ENCODE data around the gene CEBPA. TPM values are rescaled to one million over a fixed set of nuclear protein-coding genes. Genes with fewer than 3 reads are reported as not detected.

The CEBPA gene
- total and polyA plus RNA-seq, 4 donors = 32.9 to 112 (median 82.7) TPM

DNA sequence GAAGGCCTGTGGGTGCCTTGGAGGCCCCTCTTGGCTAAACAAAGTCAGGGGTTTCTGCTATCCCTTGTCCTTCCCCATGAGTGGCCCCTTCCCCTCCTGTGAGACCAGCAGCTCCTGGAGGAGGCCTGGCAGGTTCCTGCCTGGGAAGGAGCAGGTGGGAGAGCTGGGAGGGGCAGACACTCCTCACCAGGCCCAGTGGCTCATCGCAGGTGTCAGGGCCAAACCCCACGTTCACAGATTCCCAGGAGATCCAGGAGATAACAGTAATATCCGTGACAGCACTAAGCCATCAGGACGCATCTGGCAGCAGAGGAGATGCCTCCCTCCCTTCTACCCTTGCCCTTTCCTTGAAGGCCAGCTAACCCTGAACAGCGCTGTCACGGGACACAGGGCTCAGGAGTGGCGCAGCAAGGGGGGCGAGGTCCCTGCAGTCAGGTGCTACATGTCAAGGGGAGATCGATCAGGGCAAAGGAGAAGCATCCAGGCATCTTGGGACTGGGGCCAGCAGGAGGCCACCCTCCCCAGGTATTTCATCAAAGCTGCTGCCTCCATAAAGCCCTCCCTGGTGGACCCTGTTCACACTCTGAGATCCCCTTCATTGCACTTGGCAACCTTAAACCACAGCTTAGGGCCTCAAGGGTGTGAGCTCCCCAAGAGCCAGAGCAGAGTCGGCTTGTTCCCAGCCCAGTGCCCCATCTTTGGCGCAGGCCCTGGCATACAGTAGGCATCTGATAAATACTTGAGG, 4.8 kb downstream of the CEBPA start:
- DNase-seq (ENCODE audit: low spot score) = no peak
- 45% methylated on average over 11 of the region's 11 CpGs for WGBS
- Histone ChIP-seq H3K9ac (ENCODE audit: low read depth in 1 of 2, low read length in 2 of 2) (no peak overlapping the region), H3K27ac (ENCODE audit: low read depth in 1 of 2, low read length in 2 of 2) (peak overlapping the region; percentile 90 to 92), H3K36me3 (ENCODE audit: control insufficient read depth in 4 of 4, insufficient read depth in 3 of 4, low read depth in 1 of 4, low read length in 3 of 4) (no peaks in the 10 kb centered on the region), H3K27me3 (ENCODE audit: control insufficient read depth in 4 of 4, insufficient read depth in 4 of 4, low read length in 3 of 4) (no peaks in the 10 kb centered on the region), H3K4me1 (ENCODE audit: control insufficient read depth in 4 of 4, insufficient read depth in 4 of 4, low read length in 3 of 4) (peaks cover 5 to 58% (median 27%) of the 10 kb centered on the region in 4 donors), H3K9me3 (ENCODE audit: control insufficient read depth in 4 of 4, low read length in 3 of 4) (no peaks in the 10 kb centered on the region), H3K4me3 (ENCODE audit: low read depth in 1 of 3, low read length in 3 of 3) (no peak overlapping the region)
- TF ChIP-seq SP1 (IDR thresholded peaks at IDR 0.05) = no peak
- no peak for TF ChIP-seq RXRA (IDR thresholded peaks at IDR 0.05)
- no peak for TF ChIP-seq YY1 (IDR thresholded peaks at IDR 0.05)
- no peak for TF ChIP-seq EGR1 (IDR thresholded peaks at IDR 0.05; ENCODE audit: low read depth in 2 of 2)
- TF ChIP-seq FOXA2 (IDR thresholded peaks at IDR 0.05) = no peak
- TF ChIP-seq GABPA (IDR thresholded peaks at IDR 0.05 in 1 of 2, conservative IDR thresholded peaks at IDR 0.05 in 1 of 2) = no peak

DNA sequence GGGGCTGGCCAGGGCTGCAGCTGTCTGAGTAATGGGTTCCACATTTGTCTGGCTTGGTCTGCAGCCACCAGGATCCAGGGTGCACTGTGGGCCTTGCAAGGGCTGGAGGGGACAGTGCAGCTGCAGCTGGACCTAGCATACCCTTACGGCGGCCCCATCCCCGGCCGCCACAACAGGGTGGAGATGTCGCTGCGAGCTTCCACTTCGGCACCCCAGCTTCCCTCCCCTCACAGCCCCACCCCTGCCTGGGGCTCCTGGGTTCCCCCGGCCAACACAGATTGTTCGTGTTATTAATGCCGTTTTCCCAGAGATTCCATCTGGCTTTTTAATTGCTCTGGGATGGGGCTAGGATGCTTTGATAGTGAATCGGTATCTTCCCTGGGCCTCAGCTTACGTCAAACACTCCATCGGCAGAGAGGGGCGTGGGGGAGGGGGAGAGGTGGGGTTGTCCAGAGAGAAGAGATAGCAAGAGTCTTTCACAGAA, 5.8 kb downstream of the CEBPA start:
- WGBS = 75% methylated on average over 14 of the region's 14 CpGs
- H3K27ac ChIP-seq (ENCODE audit: low read depth in 1 of 2, low read length in 2 of 2) = no peak overlapping the region
- H3K36me3 ChIP-seq (ENCODE audit: control insufficient read depth in 4 of 4, insufficient read depth in 3 of 4, low read depth in 1 of 4, low read length in 3 of 4) = no peaks in the 10 kb centered on the region
- no peaks in the 10 kb centered on the region for H3K9me3 ChIP-seq (ENCODE audit: control insufficient read depth in 4 of 4, low read length in 3 of 4)
- H3K4me1 ChIP-seq (ENCODE audit: control insufficient read depth in 4 of 4, insufficient read depth in 4 of 4, low read length in 3 of 4) = peaks cover 12 to 64% (median 37%) of the 10 kb centered on the region in 4 donors
- H3K9ac ChIP-seq (ENCODE audit: low read depth in 1 of 2, low read length in 2 of 2) = no peak overlapping the region
- H3K27me3 ChIP-seq (ENCODE audit: control insufficient read depth in 4 of 4, insufficient read depth in 4 of 4, low read length in 3 of 4) = no peaks in the 10 kb centered on the region
- no peak for DNase-seq (ENCODE audit: low spot score)
- TF ChIP-seq HNF4A (conservative IDR thresholded peaks at IDR 0.05) (no peak), JUND (IDR thresholded peaks at IDR 0.05) (no peak), YY1 (IDR thresholded peaks at IDR 0.05) (no peak), NR2F2 (IDR thresholded peaks at IDR 0.05) (no peak)
- TF ChIP-seq, protein P1, sequence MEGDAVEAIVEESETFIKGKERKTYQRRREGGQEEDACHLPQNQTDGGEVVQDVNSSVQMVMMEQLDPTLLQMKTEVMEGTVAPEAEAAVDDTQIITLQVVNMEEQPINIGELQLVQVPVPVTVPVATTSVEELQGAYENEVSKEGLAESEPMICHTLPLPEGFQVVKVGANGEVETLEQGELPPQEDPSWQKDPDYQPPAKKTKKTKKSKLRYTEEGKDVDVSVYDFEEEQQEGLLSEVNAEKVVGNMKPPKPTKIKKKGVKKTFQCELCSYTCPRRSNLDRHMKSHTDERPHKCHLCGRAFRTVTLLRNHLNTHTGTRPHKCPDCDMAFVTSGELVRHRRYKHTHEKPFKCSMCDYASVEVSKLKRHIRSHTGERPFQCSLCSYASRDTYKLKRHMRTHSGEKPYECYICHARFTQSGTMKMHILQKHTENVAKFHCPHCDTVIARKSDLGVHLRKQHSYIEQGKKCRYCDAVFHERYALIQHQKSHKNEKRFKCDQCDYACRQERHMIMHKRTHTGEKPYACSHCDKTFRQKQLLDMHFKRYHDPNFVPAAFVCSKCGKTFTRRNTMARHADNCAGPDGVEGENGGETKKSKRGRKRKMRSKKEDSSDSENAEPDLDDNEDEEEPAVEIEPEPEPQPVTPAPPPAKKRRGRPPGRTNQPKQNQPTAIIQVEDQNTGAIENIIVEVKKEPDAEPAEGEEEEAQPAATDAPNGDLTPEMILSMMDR (IDR thresholded peaks at IDR 0.05; ENCODE audit: low read depth, low read length, missing input control) = no peak
- TF ChIP-seq, protein P2, sequence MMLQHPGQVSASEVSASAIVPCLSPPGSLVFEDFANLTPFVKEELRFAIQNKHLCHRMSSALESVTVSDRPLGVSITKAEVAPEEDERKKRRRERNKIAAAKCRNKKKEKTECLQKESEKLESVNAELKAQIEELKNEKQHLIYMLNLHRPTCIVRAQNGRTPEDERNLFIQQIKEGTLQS (IDR thresholded peaks at IDR 0.05) = no peak
- TF ChIP-seq, protein P3, sequence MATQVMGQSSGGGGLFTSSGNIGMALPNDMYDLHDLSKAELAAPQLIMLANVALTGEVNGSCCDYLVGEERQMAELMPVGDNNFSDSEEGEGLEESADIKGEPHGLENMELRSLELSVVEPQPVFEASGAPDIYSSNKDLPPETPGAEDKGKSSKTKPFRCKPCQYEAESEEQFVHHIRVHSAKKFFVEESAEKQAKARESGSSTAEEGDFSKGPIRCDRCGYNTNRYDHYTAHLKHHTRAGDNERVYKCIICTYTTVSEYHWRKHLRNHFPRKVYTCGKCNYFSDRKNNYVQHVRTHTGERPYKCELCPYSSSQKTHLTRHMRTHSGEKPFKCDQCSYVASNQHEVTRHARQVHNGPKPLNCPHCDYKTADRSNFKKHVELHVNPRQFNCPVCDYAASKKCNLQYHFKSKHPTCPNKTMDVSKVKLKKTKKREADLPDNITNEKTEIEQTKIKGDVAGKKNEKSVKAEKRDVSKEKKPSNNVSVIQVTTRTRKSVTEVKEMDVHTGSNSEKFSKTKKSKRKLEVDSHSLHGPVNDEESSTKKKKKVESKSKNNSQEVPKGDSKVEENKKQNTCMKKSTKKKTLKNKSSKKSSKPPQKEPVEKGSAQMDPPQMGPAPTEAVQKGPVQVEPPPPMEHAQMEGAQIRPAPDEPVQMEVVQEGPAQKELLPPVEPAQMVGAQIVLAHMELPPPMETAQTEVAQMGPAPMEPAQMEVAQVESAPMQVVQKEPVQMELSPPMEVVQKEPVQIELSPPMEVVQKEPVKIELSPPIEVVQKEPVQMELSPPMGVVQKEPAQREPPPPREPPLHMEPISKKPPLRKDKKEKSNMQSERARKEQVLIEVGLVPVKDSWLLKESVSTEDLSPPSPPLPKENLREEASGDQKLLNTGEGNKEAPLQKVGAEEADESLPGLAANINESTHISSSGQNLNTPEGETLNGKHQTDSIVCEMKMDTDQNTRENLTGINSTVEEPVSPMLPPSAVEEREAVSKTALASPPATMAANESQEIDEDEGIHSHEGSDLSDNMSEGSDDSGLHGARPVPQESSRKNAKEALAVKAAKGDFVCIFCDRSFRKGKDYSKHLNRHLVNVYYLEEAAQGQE (IDR thresholded peaks at IDR 0.05) = no peak
- TF ChIP-seq, protein P4, sequence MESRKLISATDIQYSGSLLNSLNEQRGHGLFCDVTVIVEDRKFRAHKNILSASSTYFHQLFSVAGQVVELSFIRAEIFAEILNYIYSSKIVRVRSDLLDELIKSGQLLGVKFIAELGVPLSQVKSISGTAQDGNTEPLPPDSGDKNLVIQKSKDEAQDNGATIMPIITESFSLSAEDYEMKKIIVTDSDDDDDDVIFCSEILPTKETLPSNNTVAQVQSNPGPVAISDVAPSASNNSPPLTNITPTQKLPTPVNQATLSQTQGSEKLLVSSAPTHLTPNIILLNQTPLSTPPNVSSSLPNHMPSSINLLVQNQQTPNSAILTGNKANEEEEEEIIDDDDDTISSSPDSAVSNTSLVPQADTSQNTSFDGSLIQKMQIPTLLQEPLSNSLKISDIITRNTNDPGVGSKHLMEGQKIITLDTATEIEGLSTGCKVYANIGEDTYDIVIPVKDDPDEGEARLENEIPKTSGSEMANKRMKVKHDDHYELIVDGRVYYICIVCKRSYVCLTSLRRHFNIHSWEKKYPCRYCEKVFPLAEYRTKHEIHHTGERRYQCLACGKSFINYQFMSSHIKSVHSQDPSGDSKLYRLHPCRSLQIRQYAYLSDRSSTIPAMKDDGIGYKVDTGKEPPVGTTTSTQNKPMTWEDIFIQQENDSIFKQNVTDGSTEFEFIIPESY (IDR thresholded peaks at IDR 0.05) = no peak
- no peak overlapping the region for H3K4me3 ChIP-seq (ENCODE audit: low read depth in 1 of 3, low read length in 3 of 3)

All from liver (tissue), 9 donors.